GM12872 (cell line): ENCODE data around the gene HSD17B10.

ENCODE experiments used
- CTCF ChIP-seq: IDR thresholded peaks from 3 replicates; pipeline ENCODE4 v1.5.1; 2011; ENCODE audit warnings: low read depth, mild to moderate bottlenecking, low read length, moderate library complexity; ENCODE audit not compliant: insufficient read depth

The HSD17B10 gene

DNA sequence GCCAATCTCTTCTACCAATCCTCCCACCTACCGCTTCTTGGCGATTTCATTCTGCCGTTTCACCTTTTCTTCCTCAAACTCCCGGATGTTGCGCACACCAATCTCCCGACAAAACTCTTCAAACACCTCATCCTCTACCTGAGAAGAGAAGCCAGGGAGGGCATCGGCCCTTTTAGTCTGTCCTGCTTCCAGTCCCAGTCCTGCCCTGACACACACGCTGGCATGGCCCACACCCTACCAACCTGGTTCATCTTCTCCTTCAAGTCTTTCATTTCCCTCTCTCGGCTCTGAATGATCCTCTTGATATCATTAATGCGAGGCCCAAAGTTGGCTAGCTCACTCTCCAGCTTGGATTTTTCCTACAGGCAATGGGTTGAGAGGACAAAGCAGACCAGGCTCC lies 30.6 kb downstream of the HSD17B10 start:
- no peak for TF ChIP-seq CTCF

GRCh38 chrX:53398216-53398615 lies 36.0 kb downstream of the HSD17B10 start:
- TF ChIP-seq CTCF = no peak

DNA sequence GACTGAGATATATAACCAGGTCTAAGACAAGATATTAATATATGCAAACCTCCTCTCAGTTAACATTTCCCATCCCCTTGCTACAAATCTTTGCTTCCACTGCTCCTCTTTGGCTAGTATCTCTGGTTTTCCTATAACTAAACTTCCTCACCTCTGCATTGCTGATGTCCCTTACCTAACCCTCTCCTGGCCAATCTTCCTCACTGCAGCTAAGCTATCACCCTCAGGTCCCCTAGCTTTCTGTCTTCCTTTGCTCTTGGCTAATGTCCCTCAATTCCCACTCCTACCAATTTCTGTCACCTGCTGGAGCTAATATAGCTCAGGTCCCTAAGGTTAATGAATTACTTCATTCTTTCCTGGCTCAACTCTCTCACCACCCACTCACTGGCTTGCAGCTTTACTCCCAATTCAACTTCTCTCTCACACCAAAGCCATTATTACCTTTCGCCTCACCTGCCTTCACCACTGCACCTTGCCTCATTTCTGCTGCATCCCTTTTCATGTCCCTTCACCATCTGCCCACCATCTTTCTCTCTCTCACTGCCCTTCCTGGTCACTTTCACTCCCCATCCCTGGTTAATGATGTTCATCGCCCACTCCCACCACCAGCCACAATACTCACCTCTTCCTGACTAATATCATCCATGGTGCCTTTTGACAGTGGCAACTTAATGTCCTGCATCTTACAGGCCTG lies 38.4 kb downstream of the HSD17B10 start:
- no peak for TF ChIP-seq CTCF

DNA sequence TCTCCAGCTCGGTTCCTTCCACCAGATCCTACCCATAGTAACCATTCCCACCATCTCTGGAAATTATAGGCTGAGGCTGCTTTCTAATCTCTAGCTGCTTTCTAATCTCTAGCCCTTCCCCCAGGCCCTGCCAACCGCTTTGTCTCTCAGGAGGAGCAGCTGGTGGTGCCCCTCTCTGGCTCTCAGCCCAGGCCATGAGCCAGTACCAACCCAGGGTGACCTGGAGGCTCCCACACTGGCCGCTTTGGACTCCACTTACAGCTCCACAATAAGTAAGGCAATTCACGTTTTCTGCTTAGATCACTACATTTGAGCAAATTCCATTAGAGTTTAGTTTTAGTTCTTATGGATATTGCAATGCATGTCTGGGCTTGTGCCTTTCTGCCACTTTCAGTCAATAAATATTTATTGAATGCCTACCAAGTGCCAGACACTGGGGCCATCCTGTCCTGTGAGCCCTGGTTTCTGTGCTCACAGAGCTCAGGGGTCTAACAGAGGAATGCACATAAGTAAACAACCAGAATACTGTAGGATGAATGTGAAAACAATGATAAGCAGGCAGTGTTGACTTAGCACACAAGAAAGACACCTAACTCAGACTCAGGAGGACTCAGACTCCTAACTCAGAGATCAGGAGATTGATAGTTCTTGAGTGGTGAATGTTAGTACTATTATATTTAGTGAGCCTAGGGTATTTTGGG lies 50.6 kb downstream of the HSD17B10 start:
- TF ChIP-seq CTCF = no peak
